C4-2B (cell line): Measurements from ENCODE around the gene MICAL3.

Experiments used
- H3K27ac ChIP-seq: fragments of 450-650 bp; 2 replicates; pipeline ENCODE4 v1.5.1; 2017
- CTCF ChIP-seq: fragments of 450-650 bp; conservative IDR thresholded peaks from 2 replicates; pipeline ENCODE4 v1.5.1; 2017; ENCODE audit warnings: mild to moderate bottlenecking
- ZFX ChIP-seq: fragments of 450-650 bp; IDR thresholded peaks from 2 replicates; pipeline ENCODE4 v1.6.1; 2017

MICAL3 gene

GRCh38 chr22:17953147-17953546, 71.2 kb downstream of the MICAL3 start:
- H3K27ac ChIP-seq = no peak overlapping the region
- no peak for TF ChIP-seq CTCF
- no peak for TF ChIP-seq ZFX

GRCh38 chr22:17952273-17952801, 72.0 kb downstream of the MICAL3 start:
- no peak overlapping the region for H3K27ac ChIP-seq
- no peak for TF ChIP-seq ZFX
- TF ChIP-seq CTCF = no peak

- no peak for TF ChIP-seq CTCF
- TF ChIP-seq ZFX = no peak
- no peak overlapping the region for H3K27ac ChIP-seq
Observed at GRCh38 chr22:17951315-17951714, 73.0 kb downstream of the MICAL3 start.

GRCh38 chr22:17950651-17951214, 73.6 kb downstream of the MICAL3 start:
- no peak overlapping the region for H3K27ac ChIP-seq

GRCh38 chr22:17949642-17950473, 74.5 kb downstream of the MICAL3 start:
- H3K27ac ChIP-seq = no peak overlapping the region
- TF ChIP-seq CTCF (no peak), ZFX (no peak)

More at GRCh38 chr22:17950651-17951214, 73.6 kb downstream of the MICAL3 start:
- TF ChIP-seq CTCF = no peak
- TF ChIP-seq ZFX = no peak

- no peak overlapping the region for H3K27ac ChIP-seq
- TF ChIP-seq CTCF = no peak
- no peak for TF ChIP-seq ZFX
Observed at GRCh38 chr22:17948101-17948500, 76.3 kb downstream of the MICAL3 start.

- TF ChIP-seq CTCF (no peak), ZFX (no peak)
- H3K27ac ChIP-seq = no peak overlapping the region
Observed at GRCh38 chr22:17946662-17947367, 77.5 kb downstream of the MICAL3 start.
